ENCODE measurements around the gene SFT2D3. TPM values are rescaled to one million over a fixed set of nuclear protein-coding genes. Genes with fewer than 3 reads are reported as not detected.

SFT2D3 gene
- total and polyA plus RNA-seq, 9 of the 15 experiments (the other 6 are each of a cell fraction or from before 2014, with no cell fraction given) = 7.5 to 9.9 (median 8.9) TPM; not detected in 2

- TF ChIP-seq E2F6 (IDR thresholded peaks at IDR 0.05; ENCODE audit: borderline replicate concordance in 1 of 2, extremely low read depth in 1 of 2, insufficient read depth in 1 of 2, insufficient read length in 1 of 2, low read depth in 1 of 2, low read length in 1 of 2, poor library complexity in 1 of 2, severe bottlenecking in 1 of 2) (peak in 1 of 2 experiments; percentile 75), MECOM (CRISPR knock-in tag; IDR thresholded peaks at IDR 0.05) (no peak), RFX7 (CRISPR knock-in tag; IDR thresholded peaks at IDR 0.05) (no peak), MXD1 (CRISPR knock-in tag; IDR thresholded peaks at IDR 0.05; ENCODE audit: borderline replicate concordance, poor library complexity, severe bottlenecking) (no peak), DIDO1 (tag; IDR thresholded peaks at IDR 0.05; ENCODE audit: low read depth) (no peak), ARID4B (CRISPR knock-in tag; IDR thresholded peaks at IDR 0.05) (no peak), CHAMP1 (IDR thresholded peaks at IDR 0.05) (no peak), KHSRP (IDR thresholded peaks at IDR 0.05) (no peak), NCOA6 (IDR thresholded peaks at IDR 0.05) (no peak), ZNF316 (IDR thresholded peaks at IDR 0.05) (no peak), ZNF175 (CRISPR knock-in tag; IDR thresholded peaks at IDR 0.05; ENCODE audit: low read depth) (no peak), MYC (IDR thresholded peaks at IDR 0.05; ENCODE audit: low read depth, low read length) (peak; percentile 61), MYC (CRISPR knock-in tag; IDR thresholded peaks at IDR 0.05; ENCODE audit: borderline replicate concordance, low read depth) (no peak), PHF21A (IDR thresholded peaks at IDR 0.05; ENCODE audit: borderline replicate concordance, low read depth) (no peak), ILK (tag; IDR thresholded peaks at IDR 0.05; ENCODE audit: borderline replicate concordance, low read depth) (no peak), ZNF408 (CRISPR knock-in tag; IDR thresholded peaks at IDR 0.05; ENCODE audit: low read depth) (no peak), ZNF174 (CRISPR knock-in tag; IDR thresholded peaks at IDR 0.05) (no peak), SP1 (CRISPR knock-in tag; IDR thresholded peaks at IDR 0.05) (no peak), POLR3A (IDR thresholded peaks at IDR 0.05; ENCODE audit: borderline replicate concordance, extremely low read depth, insufficient read depth, insufficient read length) (no peak), SMARCA4 (IDR thresholded peaks at IDR 0.05) (no peak)
Measured at GRCh38 chr2:127701193-127701650, at the start of gene SFT2D3 (continued).

All from K562 (cell line).